ENCODE results near the gene PSMC3IP.

PSMC3IP gene

DNA sequence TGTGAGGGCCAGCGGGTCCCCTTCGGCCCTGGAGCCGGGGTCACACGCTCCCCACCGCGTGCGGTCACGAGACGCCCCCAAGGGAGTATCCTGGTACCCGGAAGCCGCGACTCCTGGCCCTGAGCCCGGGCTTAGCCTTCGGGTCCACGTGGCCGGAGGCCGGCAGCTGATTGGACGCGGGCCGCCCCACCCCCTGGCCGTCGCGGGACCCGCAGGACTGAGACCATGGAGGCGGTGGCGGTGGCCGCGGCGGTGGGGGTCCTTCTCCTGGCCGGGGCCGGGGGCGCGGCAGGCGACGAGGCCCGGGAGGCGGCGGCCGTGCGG, 41.5 kb downstream of the PSMC3IP start, which contains the start of gene NAGLU:
Gene NAGLU (plus strand): TSS at position 194 of the 324 bp plus-strand sequence. CDS start 32 bp downstream, at position 226.
- Histone ChIP-seq H3K9ac (ENCODE audit: low read depth, low read length, poor library complexity) (peak within 1 kb of the TSS; percentile 97), H3K23ac (ENCODE audit: low read depth, low read length, poor library complexity) (no peak within 1 kb of the TSS), H3K4me2 (ENCODE audit: insufficient read depth, low read length, poor library complexity, severe bottlenecking) (peak within 1 kb of the TSS; percentile 85), H2BK5ac (ENCODE audit: low read length) (no peak within 1 kb of the TSS), H3K27me3 (ENCODE audit: control insufficient read depth in 3 of 3, insufficient read depth in 3 of 3, low read depth in 1 of 3, low read length in 3 of 3) (peaks cover 0 to 4% (median 0%) of the 10 kb centered on the region in 3 experiments), H2AK5ac (ENCODE audit: low read depth, low read length) (no peak within 1 kb of the TSS), H3K79me1 (ENCODE audit: low read depth, low read length) (peaks cover 4% of the 10 kb centered on the region), H3K36me3 (replicated peaks in 1 of 2; ENCODE audit: control insufficient read depth in 2 of 2, insufficient read depth in 2 of 2, low read length in 2 of 2) (peaks cover 2 to 19% of the 10 kb centered on the region in 2 donors), H2BK120ac (ENCODE audit: low read depth, low read length) (no peak within 1 kb of the TSS), H2BK15ac (ENCODE audit: low read length) (peak within 1 kb of the TSS; percentile 14), H3K9me3 (replicated peaks in 1 of 2; ENCODE audit: control insufficient read depth in 2 of 2, insufficient read depth in 1 of 2, low read depth in 1 of 2, low read length in 2 of 2) (no peaks in the 10 kb centered on the region), H3K4me1 (ENCODE audit: control insufficient read depth in 2 of 2, insufficient read depth in 1 of 2, low read depth in 1 of 2, low read length in 2 of 2) (peaks cover 13 to 21% of the 10 kb centered on the region in 2 donors), H4K8ac (ENCODE audit: low read depth, low read length) (peak within 1 kb of the TSS; percentile 20), H3K18ac (ENCODE audit: low read length) (peak within 1 kb of the TSS; percentile 90), H3K4me3 (ENCODE audit: low read length in 2 of 2) (peak within 1 kb of the TSS; percentile 73 to 90), H3K14ac (ENCODE audit: low read length) (peak within 1 kb of the TSS; percentile 28), H4K91ac (ENCODE audit: low read depth, low read length, poor library complexity) (no peak within 1 kb of the TSS), H2BK12ac (ENCODE audit: low read length) (no peak within 1 kb of the TSS), H3K27ac (replicated peaks; ENCODE audit: low read length) (peak within 1 kb of the TSS; percentile 49), H3K4ac (ENCODE audit: low read length) (peak within 1 kb of the TSS; percentile 14), H2AFZ (ENCODE audit: low read length) (peak within 1 kb of the TSS; percentile 87)
- DNase-seq (ENCODE audit: low spot score): no peak
- WGBS, 2 donors (ENCODE audit: extremely low coverage in 2 of 2, insufficient read length in 2 of 2, insufficient replicate concordance in 1 of 2): no CpG with 5 or more reads among the region's 40 CpGs

DNA sequence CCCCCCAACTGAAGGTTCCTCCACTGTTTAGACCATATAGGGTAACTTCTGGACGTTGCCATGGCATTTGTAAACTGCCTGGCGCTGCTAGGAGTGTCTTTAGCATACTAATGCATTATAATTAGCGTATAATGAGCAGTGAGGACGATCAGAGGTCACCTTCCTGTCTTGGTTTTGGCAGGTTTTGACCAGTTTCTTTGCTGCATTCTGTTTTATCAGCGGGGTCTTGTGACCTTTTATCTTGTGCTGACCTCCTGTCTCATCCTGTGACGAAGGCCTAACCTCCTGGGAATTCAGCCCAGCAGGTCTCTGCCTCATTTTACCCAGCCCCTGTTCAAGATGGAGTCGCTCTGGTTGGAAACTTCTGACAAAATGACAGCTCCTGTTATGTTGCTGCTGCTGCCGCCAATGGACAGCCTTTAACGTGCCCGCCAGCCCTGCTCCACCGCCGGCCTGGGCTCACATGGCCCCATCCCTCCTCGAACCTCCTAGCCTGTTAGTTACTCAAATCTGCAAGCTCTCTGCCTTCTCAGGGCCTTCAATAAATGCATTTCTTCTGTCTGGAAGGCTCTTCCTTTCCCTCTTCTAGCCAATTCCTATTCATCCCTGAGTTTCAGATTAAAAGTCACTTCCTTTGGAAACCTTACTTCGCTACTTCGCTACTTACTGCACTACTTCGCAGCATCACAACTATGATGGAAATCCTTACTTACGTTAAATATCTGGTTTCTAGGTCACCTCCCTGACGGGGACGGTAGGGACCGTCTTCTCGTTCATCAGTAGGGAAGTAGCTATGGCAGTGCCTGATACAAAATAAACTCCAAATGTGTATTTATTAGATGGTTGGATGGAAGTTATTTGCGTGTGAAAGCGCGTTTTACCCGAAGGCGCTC, 42.1 kb downstream of the PSMC3IP start:
- H3K9me3 ChIP-seq (replicated peaks in 1 of 2; ENCODE audit: control insufficient read depth in 2 of 2, insufficient read depth in 1 of 2, low read depth in 1 of 2, low read length in 2 of 2): no peaks in the 10 kb centered on the region
- peaks cover 4% of the 10 kb centered on the region for H3K79me1 ChIP-seq (ENCODE audit: low read depth, low read length)
- no peak overlapping the region for H3K9ac ChIP-seq (ENCODE audit: low read depth, low read length, poor library complexity)
- H3K4me3 ChIP-seq (ENCODE audit: low read length in 2 of 2): peak overlapping the region; percentile 73 to 90
- H3K36me3 ChIP-seq (replicated peaks in 1 of 2; ENCODE audit: control insufficient read depth in 2 of 2, insufficient read depth in 2 of 2, low read length in 2 of 2): peaks cover 1 to 15% of the 10 kb centered on the region in 2 donors
- WGBS, 2 donors (ENCODE audit: extremely low coverage in 2 of 2, insufficient read length in 2 of 2, insufficient replicate concordance in 1 of 2): no CpG with 5 or more reads among the region's 26 CpGs
- no peak overlapping the region for H4K91ac ChIP-seq (ENCODE audit: low read depth, low read length, poor library complexity)
- H3K23ac ChIP-seq (ENCODE audit: low read depth, low read length, poor library complexity): no peak overlapping the region
- peaks cover 13 to 23% of the 10 kb centered on the region in 2 donors for H3K4me1 ChIP-seq (ENCODE audit: control insufficient read depth in 2 of 2, insufficient read depth in 1 of 2, low read depth in 1 of 2, low read length in 2 of 2)
- peak overlapping the region; percentile 20 for H4K8ac ChIP-seq (ENCODE audit: low read depth, low read length)
- H3K14ac ChIP-seq (ENCODE audit: low read length): no peak overlapping the region
- H3K4me2 ChIP-seq (ENCODE audit: insufficient read depth, low read length, poor library complexity, severe bottlenecking): peak overlapping the region; percentile 85
- no peak overlapping the region for H2BK120ac ChIP-seq (ENCODE audit: low read depth, low read length)
- H3K18ac ChIP-seq (ENCODE audit: low read length): peak overlapping the region; percentile 73
- no peak overlapping the region for H2BK12ac ChIP-seq (ENCODE audit: low read length)
- H2BK15ac ChIP-seq (ENCODE audit: low read length): peak overlapping the region; percentile 14
- H3K27ac ChIP-seq (replicated peaks; ENCODE audit: low read length): no peak overlapping the region
- H2AK5ac ChIP-seq (ENCODE audit: low read depth, low read length): no peak overlapping the region
- peak overlapping the region; percentile 87 for H2AFZ ChIP-seq (ENCODE audit: low read length)
- no peak for DNase-seq (ENCODE audit: low spot score)
- H3K4ac ChIP-seq (ENCODE audit: low read length): no peak overlapping the region
- peaks cover 0 to 4% (median 0%) of the 10 kb centered on the region in 3 experiments for H3K27me3 ChIP-seq (ENCODE audit: control insufficient read depth in 3 of 3, insufficient read depth in 3 of 3, low read depth in 1 of 3, low read length in 3 of 3)
- H2BK5ac ChIP-seq (ENCODE audit: low read length): no peak overlapping the region

DNA sequence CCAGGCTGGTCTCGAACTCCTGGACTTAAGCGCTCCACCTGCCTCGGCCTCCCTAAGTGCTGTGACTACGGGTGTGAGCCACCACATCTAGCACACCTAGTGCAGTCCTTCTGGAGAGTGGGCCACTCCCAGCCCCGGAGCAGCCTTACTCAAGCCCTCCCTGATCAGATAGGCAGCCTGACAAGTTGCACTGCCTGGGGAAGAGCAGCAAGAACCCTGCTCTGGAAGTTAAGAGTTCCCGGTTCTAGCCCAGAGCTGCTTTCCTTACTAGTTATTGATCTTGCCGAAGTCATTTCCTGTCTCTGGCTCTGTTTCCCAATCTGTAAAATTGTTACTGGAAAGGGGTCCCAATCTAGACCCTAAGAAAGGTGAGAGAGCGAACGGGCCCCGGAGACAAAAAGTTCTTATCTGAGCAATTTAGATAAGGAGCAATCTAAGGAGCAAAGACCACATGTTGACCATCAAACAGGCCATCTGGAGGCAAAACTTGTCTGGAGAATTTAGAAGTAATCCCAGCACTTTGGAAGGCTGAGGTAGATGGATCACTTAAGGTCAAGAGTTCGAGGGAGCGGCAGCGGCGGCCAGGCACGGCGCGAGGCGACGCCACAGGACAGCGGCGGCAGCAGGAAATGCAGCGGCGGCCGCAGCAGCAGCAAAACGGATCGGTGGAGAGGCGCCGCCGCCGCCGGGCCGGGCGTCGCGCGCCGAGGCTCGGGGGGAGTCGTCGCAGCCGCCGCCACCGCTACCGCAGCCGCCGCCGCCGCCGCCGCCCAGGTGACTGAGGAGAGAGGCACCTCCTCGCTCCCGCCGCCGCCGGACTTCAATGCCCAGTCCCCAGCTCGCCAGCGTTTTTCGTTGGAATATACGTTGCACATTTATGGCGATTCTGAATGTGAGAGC, 45.8 kb downstream of the PSMC3IP start:
- no peaks in the 10 kb centered on the region for H3K79me1 ChIP-seq (ENCODE audit: low read depth, low read length)
- H2BK12ac ChIP-seq (ENCODE audit: low read length): no peak overlapping the region
- peak overlapping the region; percentile 49 to 65 for H3K4me3 ChIP-seq (ENCODE audit: low read length in 2 of 2)
- no peak overlapping the region for H3K14ac ChIP-seq (ENCODE audit: low read length)
- H2AFZ ChIP-seq (ENCODE audit: low read length): peak overlapping the region; percentile 96
- no peak overlapping the region for H4K8ac ChIP-seq (ENCODE audit: low read depth, low read length)
- peak overlapping the region; percentile 65 for H3K18ac ChIP-seq (ENCODE audit: low read length)
- peak overlapping the region; percentile 89 for H2BK15ac ChIP-seq (ENCODE audit: low read length)
- no peak overlapping the region for H2BK120ac ChIP-seq (ENCODE audit: low read depth, low read length)
- H3K4me1 ChIP-seq (ENCODE audit: control insufficient read depth in 2 of 2, insufficient read depth in 1 of 2, low read depth in 1 of 2, low read length in 2 of 2): peaks cover 9 to 17% of the 10 kb centered on the region in 2 donors
- no peak overlapping the region for H3K4ac ChIP-seq (ENCODE audit: low read length)
- H2BK5ac ChIP-seq (ENCODE audit: low read length): no peak overlapping the region
- no peaks in the 10 kb centered on the region for H3K36me3 ChIP-seq (replicated peaks in 1 of 2; ENCODE audit: control insufficient read depth in 2 of 2, insufficient read depth in 2 of 2, low read length in 2 of 2)
- no CpG with 5 or more reads among the region's 60 CpGs for WGBS, 2 donors (ENCODE audit: extremely low coverage in 2 of 2, insufficient read length in 2 of 2, insufficient replicate concordance in 1 of 2)
- DNase-seq (ENCODE audit: low spot score): no peak
- H3K4me2 ChIP-seq (ENCODE audit: insufficient read depth, low read length, poor library complexity, severe bottlenecking): peak overlapping the region; percentile 69
- peak overlapping the region; percentile 77 for H3K9ac ChIP-seq (ENCODE audit: low read depth, low read length, poor library complexity)
- H3K27ac ChIP-seq (replicated peaks; ENCODE audit: low read length): no peak overlapping the region
- no peak overlapping the region for H2AK5ac ChIP-seq (ENCODE audit: low read depth, low read length)
- H3K23ac ChIP-seq (ENCODE audit: low read depth, low read length, poor library complexity): peak overlapping the region; percentile 43
- no peak overlapping the region for H4K91ac ChIP-seq (ENCODE audit: low read depth, low read length, poor library complexity)
- H3K9me3 ChIP-seq (replicated peaks in 1 of 2; ENCODE audit: control insufficient read depth in 2 of 2, insufficient read depth in 1 of 2, low read depth in 1 of 2, low read length in 2 of 2): no peaks in the 10 kb centered on the region
- peaks cover 0 to 2% (median 0%) of the 10 kb centered on the region in 3 experiments for H3K27me3 ChIP-seq (ENCODE audit: control insufficient read depth in 3 of 3, insufficient read depth in 3 of 3, low read depth in 1 of 3, low read length in 3 of 3)
